Activated T-cell treated with anti-CD3 and anti-CD28 coated beads for 48 hours (primary cell): ENCODE measurements around the gene SRSF6.
"Not testable (repeated sequence)": the region's sequence is repeated elsewhere in the genome, so short reads cannot be mapped to it uniquely, and the experiment has no call there.

Source experiments
- DNase-seq: peaks from one replicate; pipeline ENCODE4 v3.0.0-alpha.2; 2020; ENCODE audit warnings: low read depth

The SRSF6 gene

DNA sequence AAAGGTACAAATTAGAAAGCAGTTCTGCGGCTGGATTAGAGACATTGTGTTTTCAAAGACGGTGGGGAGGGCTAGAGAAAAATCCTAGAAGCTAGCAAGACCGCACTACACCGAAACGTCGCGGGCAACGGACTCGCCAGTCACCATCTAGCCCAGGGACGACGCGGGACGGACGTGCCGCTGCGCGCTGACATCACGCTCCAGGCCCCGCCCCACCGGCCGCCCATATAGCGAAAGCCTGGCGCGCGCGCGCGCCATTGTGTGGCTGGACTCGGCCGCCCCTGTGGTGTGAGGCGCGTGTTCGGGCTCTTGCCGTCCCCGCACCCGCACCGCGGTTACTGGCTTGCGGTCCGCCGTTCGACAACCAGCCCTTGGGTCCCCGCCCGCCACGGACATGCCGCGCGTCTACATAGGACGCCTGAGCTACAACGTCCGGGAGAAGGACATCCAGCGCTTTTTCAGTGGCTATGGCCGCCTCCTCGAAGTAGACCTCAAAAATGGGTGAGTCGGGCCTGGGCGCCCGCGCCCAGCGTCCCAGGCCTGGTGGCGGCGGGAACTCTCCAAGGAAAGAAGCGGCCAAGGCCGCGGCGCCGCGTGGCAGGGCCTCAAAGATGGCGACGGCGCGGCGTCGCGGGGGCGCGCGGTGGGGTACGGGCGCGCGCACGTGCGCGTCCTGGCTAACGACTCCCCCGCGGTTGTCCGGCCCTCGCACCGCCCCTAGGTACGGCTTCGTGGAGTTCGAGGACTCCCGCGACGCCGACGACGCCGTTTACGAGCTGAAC, at the start of gene SRSF6:
Gene SRSF6 (plus strand): TSS at position 257 of the 782 bp plus-strand sequence. CDS start 138 bp downstream, at position 395.
- peak; percentile 89 for DNase-seq

DNA sequence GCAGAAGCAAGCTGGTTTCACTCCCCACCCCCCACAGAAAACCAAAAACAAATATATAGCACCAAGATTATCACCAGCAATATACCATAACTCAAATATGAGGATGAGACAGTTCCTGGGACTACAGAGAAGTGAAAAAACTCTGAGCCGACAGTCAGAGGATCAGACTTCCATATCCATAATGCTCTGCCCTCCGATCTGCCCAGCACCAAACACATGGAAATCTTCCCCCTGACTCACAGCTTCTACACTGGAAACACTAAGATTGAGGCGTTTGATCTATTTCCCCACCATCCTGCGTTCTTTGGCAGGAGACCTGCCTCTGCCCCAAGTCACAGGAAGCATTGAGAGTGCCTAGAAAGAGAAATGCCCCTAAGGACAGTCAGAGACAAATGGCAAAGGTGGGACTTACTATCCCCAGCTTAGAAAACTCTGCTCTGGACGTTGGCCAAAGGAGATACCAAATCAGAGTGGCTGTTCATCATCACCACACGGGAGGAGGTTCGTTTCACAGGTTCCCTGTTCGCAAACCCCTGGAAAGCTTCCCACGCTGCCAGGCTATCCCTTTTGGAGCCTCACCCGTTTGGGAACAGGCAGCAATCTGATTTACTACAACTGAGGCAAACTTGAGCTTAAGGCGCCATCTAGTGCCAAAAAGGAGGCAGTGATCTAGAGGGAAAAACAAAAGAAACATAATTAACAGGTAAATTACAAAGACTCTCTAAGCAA, 48.7 kb upstream of the SRSF6 start:
- peak; percentile 2 for DNase-seq

DNA sequence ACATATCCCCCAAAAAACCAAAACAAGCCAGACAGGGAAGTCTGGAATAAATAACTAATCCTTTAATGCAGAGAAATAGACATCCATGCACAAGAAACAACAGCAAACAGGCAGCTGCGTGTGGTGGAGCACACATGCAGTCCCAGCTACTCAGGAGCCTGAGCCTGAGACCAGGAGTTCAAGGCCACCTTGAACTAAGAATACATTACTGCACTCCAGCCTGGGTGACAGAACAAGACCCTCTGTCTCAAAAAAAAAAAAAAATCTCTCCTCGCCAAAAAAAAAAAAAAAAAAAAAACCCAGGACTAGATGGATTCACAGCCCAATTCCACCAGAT, 48.2 kb upstream of the SRSF6 start:
- DNase-seq, result no peak

DNA sequence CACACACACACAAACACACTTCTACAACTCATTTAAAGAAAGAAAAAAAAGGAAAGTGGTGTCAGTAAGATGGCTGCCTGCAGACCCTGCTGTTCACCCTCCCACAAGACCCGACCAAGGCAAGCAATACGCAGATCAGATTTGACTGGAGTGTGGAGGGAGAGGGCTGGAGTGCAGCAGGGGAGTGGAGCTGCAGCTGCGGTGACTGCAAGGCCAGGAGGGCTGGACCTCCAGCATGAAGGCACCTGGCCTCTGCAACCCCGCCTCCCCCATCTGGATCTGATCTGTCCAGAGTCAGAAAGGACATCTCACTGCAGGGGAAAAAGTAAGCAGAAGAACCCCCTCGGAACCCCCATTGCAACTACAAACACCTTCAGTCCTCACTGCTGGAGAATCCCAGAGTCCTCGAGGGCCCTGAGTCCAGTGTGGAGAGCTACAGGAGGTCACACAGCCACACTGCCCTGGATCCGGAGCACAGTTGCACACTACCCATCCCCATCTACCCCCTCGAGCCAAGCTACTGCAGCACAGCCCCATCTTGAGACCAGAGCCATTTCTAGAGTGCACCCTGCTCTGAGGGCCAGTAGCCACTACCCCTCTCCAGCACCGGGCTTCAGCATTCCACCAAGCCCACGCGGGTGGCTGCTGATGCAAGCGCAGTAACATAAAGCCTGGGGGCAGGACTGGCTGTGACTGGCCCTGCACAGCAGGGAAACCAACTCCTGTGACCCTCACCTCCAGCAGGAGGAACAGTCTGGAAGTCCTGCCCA, 41.9 kb upstream of the SRSF6 start:
- no peak for DNase-seq

DNA sequence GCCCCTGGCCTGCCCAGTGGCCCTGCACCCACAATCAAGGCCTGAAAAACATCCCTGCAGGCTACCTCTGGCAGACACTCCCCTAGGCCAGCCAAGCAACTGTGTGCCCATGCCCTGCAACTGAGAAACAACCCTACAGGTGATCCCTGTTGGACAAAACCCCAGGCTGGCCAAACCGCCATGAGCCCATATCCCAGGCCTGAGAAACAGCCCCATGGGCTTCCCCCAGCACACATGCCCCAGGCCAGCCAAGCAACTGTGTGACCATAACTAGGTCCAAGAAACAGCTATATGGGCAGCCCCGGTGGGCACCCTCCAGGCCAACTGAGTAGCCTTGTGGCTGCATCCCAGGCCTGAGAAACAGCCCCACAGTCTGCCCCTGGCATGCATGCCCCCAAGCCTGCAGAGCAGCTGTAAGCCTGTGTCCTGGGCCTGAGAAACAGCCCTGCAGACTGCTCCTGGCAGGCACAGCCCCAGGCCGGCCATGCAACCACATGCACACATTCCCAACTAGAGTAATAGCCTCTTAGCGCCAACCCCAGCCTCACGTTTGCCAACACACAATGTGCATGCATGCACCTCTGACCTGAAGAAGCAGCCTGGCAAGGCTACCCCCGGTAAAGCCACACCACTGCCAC, 41.0 kb upstream of the SRSF6 start:
- no peak for DNase-seq

DNA sequence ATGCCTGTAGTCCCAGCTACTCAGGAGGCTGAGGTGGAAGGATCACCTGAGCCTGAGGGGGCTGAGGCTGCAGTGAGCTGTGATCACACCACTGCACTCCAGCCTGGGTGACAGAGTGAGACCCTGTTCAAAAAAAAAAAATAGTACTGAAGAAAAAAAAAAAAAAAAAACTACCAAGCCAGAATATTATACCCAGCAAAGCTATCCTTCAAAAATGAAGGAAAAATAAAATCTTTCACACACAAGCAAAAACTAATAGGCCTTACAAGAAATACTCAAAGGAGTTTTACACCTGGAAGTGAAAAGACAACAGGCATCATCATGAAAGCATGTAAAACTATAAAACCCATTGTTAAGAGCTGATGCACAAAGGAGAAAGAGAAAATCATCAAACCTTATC, 37.5 kb upstream of the SRSF6 start:
- DNase-seq, result no peak

- not testable (repeated sequence) for DNase-seq
These were observed 36.8 kb upstream of the SRSF6 start for GRCh38 chr20:43420913-43421312.

DNA sequence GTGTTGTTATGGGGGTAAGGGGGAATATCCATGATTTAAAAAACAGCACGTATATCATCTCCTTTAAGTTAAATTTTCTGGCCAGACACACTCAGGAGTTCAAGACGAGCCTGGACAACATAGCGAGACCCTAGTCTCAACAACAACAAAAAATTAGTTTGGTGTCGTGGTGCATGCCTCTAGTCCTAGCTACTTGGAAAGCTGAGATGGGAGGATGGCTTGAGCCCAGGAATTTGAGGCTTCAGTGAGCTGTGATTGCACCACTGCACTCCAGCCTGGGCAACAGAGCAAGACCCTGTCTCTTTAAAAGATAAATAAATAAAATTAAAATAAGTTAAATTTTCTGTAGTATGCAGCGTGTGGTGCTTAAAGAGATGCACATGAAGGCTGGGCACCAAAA, 31.5 kb upstream of the SRSF6 start:
- no peak for DNase-seq

DNA sequence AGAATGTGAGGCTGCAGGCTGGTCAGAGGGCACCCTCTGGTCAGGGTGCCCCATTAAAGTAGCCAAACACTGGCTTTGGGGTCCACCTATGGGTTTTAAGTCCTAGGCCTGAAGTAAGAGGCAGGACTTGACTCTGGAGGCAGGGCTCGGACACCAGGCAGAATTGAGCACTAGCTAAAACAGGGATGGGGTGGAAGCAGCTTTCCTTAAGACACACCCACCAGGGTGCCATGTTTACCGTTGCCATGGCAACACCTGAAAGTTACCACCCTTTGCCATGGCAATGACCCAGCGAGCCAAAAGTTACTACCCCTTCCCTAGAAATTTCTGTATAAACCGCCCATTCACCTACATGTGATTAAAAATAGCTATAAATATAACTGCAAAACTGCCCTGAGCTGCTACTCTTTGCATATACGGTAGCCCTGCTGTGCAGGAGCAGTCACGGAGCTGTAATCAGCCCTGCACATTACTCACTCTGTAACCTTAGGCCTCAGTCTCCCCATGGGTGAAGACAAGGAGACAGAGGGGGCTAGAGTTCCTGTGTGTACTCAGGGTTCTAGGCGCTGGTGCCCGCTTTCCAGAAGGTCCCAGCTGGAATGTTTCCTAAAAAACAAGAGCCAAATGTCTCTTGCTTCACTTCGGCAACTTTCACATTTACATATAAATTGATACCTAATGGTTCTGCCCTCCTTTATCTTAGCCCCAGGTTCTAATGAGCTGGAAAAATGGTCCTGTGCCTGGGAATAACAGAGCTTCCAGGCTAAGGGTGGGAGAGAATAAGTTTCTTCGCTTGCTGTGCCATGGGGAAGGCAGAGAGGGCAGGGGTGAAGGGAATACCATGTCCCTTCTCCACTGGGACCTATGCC, 27.2 kb upstream of the SRSF6 start:
- no peak for DNase-seq

DNA sequence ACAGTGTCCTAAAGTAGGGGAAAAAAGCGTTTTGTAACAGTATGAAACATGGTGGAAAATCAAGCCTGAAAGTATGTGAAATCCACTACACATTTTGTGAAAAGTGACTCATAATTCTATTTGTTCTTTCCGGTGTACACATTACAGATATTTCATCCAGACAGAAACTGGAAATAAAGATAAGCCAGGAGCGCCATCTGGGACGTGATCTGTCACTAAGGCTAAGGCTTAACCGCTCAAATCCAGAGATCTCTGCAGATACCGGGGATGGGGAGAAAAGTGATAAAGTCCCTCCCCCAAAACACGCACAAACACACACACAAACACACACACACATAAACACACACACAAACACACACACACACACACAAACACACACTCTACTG, 26.6 kb upstream of the SRSF6 start:
- no peak for DNase-seq

DNA sequence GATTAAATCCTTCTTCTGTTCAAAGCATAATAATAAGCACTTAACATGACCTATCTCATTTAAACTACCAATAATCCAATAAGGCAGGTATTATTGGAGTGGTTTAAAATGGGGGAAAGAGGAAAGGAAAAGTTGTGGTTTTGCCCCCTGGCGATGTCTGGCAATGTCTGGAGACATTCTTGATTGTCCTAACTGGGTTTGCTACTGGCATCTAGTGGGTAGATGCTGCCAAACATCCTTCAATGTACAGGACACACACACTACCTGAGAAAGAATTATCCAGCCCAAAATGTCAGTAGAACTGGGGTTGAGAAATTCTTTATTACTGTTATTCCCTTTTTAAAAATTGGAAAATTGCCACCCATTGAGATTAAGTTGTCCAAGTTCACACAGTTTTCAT, 25.2 kb upstream of the SRSF6 start:
- no peak for DNase-seq

- no peak for DNase-seq
These were observed 24.3 kb upstream of the SRSF6 start for GRCh38 chr20:43433250-43433854.

- no peak for DNase-seq
These were observed 23.1 kb upstream of the SRSF6 start for GRCh38 chr20:43434565-43434964.

GRCh38 chr20:43438578-43439316, 18.9 kb upstream of the SRSF6 start:
- DNase-seq, result no peak

DNA sequence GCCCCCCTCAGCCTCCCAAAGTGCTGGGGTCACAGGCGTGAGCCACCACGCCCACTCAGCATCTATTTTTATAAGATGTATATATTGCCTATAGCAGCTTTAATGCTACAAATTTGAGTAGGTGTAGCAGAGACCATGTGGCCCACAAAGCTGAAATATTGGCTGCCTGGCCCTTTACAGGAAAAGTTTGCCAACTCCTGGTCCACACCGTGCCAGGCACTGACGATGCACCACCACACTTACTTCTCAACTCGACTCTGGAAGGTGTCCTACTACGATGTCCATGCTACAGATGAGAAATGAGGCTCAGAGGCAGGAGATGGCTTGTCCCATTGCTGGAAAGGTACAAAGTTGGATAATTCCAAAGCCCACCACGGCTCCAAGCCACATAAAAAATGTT, 17.2 kb upstream of the SRSF6 start:
- DNase-seq, result no peak

DNA sequence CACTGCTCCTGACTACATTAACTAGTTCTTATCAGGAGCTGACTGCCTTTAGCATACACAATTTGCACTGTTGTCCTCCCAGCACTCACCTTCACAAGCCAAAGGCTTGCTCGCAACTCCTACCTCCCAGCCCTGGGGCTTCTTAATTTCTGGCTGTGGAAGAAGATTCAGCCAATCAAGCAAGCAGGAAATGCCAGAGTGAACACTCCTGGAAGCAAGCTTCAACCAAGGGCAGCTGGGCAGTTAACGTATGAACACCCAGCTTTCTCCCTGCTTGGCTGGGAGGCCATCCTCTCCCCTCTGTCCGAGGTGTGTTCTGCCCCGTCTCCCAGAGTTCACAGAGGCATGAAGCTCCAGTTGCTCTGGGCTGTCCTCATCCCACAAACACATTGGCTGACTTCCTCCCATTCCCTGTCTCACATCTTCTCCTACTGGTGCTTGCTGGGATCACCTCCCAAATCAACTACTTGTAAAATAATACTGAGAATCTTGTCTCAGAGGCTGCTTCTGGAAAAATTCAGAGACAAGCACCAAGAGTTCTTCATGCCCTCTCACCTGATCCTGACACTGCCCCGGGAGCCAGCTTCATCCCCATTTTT, 15.3 kb upstream of the SRSF6 start:
- no peak for DNase-seq

DNA sequence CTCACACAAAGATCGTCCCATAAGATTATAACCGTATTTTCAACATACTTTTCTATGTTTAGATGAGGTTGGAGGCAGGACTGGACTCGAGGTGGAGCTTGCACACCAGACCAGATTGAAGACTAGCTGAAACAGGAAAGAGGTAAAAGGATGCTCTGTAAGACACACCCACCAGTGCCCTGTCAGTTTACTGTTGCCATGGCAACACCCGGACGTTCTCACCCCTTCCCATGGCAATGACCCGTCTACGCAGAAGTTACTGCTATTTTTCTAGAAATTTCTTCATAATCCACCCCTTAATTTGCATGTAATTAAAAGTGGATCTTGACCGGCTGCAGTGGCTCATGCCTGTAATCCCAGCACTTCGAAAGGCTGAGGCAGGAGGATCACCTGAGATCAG, 13.6 kb upstream of the SRSF6 start:
- DNase-seq, result no peak

- DNase-seq, result no peak
These were observed 11.3 kb upstream of the SRSF6 start for GRCh38 chr20:43446361-43446879.

- DNase-seq, result not testable (repeated sequence)
These were observed 9.3 kb upstream of the SRSF6 start for GRCh38 chr20:43448431-43448747.
